GM19468 (cell line): ENCODE measurements around the gene SLC6A5.

Source experiments
- ATAC-seq: cut with Tn5 transposase; IDR thresholded peaks from one replicate; pipeline ENCODE4 v1.9.1; 2021; ENCODE audit warnings: mild to moderate bottlenecking, moderate library complexity, moderate number of reproducible peaks; ENCODE audit not compliant: unreplicated experiment; ENCODE audit errors: extremely low read depth

The SLC6A5 gene

DNA sequence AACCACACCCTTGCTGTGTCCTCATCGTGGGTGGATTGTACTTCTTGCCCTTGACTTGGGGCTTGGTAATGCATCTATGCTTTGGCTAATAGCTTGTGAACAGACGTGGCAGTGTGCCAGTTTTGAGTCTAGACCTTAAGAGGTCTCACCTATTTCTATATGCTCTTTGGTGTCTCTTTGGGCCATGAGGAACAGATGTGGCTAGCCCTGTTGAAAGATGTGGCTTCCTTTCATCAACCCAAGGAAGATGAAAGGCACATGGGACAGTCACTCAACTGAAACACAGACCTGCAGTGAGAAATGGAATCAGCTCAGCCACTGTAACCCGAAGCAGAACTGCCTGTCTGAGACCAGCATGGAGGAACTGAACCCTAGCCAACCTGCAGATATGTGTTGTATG is 62.0 kb downstream of the SLC6A5 start:
- ATAC-seq, result no peak

DNA sequence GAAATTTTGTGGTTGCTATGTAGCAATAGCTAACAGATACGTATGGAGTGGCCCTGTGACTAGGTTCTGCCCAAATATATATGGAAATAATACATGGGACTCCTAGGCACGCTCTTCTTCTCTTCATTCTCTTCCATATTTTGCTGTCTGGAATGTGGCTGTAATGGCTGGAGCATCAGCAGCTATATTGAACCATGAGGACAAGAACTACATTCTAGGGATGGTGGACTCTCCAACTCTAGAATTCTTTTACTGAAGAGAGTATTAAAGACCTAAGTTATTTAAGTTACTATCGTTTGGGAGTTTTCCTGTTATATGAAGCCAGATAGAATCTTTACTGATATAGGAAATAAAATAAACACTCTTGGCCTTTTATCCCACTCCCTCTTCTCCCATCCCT is 62.4 kb downstream of the SLC6A5 start:
- ATAC-seq, result no peak

DNA sequence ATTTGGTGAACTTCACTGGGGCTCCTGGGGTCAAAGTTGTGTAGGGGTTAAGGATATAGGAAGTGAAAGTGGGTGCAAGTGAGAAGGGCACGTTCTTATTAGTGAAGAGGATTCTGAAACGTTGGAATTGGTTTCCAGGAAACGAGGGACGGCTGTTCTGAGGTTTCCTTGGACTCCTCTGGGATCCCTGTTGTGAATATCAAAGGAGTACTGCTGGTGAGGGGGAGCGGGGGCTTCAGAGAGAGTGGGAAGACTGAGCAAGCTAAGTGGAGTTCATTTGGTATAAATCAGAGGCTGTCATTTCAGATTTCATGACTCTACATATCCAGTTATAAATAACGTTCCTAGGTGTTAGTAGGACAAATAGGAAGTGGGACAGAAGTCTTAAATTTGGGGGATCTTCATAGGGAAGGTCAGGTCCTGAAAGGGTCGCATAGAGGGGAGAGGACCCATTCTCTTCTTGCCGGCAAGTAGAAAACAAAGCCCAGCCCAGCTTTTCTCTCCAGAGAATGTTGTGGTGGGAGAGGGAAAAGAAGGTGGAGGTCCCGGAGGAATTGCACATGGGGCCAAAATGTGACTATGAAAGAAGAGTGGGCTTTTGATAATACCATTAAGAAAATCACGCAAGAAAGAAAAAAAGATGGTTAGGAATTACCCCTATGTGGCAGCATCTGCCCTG is 68.9 kb downstream of the SLC6A5 start:
- no peak for ATAC-seq

DNA sequence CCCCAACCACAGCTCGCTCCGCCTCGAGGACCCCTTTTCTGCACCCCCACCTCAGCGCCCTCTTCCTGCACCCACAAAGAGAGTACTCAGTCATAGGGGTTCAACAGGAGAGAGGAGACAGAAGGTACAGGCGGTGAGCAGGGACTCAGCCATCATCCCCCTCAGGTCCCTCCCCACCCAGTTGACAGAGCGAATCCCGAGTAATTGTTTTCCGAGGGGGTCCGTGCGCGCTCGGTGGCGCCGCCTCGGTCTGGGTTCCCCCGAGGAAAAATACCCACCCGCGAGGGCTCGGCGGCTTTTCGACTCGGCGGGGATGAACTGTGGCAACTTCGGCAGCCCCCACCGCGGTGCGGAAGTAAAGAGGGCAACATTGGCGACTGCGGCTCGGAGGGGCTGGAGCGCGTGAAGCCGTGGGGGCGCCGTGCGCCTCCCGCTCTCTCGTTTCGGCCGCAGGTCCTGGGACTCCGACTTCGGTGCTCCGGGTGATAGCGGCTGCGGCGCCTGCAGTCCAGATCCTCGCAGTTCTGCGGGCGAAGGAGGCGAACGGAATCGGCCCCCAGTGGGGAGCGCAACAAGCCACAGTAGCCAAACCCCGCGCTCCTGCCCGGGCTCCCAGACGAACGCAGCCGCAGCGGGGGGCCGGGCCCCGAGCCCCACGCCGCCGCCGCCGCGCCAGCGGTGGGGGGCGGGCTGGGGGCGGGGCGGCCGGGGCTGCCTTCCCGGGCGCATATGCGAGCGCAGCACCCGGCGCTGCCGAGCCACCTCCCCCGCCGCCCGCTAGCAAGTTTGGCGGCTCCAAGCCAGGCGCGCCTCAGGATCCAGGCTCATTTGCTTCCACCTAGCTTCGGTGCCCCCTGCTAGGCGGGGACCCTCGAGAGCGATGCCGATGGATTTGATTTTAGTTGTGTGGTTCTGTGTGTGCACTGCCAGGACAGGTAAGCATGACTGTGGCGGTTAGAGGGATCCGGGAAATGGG is 69.7 kb downstream of the SLC6A5 start, which contains the start of gene NELL1:
Gene NELL1 (plus strand): TSS at position 743 of the 976 bp plus-strand sequence.
- ATAC-seq, result no peak

DNA sequence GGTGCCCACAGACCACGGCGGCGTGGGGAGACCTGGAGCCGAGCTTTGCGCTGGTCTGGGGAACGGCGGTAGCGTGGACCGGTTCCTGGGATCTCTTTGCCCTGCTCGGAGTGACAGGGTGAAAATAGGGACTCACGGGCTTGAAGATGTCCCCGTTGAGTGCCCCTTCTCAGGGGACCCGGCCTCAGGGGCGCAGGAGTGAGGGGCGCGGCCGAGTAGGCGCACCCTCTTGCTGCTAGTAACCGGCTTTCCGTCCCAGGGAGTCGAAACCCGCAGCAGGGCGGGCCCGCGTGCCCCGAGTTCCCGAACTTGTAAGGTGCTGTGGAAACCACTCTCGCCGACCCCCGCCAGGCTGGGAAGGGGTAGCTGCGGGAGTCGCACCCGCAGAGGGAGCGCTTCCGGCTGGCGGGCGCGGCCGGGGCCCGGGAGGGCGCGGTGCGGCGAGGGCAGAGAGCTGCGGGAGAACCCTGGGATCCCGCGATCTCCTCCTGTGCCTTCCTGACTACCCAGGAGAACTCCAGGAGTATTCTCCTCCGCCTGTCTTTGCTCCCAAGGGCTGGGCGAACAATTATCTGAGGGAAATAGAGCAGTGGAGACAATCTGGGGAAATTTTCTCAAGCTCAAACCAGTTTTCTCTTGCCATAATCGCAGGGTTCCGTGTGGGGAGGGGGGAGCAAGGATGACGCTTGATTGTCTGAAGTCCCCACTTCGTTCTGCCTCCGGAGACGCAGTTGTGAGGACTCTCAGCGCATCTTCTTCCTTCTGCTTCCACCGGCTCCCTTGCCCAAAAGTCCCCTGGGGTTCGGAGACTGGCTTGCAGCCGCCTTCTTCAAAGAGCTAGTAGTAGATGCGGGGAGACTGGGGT is 70.6 kb downstream of the SLC6A5 start:
- no peak for ATAC-seq

DNA sequence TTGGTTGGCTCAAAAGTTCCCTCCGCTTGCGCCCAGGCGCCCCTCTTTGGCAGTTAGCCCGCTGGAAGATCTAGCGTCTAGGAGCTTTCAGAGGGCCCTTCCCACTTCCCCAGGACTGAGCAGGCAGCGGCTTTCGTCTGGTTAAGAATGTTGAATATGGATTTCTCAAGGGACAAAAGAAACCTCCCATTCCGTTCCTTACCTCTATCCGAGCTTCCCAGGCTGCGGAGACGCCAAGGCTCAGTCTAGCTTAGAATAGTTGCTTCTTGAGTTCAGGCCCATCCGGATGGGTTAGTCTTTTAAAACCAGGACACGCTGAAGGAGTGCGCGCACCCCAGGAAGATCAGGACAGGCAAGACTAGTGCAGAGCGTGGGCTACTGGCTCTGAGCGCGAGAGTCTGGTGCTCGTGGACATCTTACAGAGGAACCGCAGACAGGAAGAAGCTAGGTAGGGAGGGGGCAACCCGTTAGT is 71.6 kb downstream of the SLC6A5 start:
- ATAC-seq, result no peak

DNA sequence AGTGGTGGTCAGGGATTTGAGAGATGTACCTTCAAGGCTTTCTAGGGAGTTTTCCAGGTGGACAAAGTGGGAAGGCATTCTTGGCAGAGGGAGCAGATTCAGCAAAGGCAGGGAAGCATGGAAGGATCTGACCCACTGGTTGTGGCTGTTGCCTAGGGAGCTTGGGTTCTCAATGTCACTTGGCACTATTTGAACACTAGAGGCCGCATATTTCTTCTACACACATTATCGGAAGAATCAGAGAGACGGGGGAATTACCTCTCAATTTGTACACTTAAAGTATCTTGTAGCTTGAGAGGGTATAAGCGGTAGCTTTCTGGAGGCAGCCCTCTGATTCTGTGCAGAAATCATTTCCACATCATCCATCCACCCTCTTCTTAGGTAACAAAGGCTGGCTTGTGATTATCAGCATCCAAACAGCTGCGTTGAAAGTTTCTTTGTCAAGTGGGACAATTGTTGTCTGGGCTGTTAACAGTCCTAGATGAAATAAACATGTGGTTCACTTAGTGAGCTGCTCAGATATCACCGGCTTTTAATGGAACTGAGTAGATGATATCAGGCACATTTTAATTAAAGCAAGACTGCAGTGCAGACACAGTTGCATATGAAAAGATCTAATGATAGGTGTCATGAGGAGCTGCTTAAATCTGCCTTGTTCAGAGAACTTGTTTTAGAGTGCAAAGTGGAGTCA is 72.6 kb downstream of the SLC6A5 start:
- no peak for ATAC-seq

DNA sequence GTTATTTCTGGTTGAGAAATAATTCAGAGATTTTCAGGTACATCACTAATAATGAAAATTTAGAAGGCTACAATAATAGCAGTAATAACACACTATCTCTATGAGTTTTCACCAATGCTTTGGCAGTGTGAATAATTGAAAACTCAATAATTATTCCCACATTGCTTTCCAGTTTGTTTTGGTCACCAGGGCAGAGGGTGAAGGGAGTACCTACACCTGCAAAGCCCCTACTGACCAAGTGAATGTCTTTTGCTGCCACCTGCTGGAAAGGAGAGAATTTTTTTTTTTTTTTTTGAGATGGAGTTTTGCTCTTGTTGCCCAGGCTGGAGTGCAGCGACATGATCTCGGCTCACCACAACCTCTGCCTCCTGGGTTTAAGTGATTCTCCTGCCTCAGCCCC is 73.2 kb downstream of the SLC6A5 start:
- ATAC-seq, result no peak

DNA sequence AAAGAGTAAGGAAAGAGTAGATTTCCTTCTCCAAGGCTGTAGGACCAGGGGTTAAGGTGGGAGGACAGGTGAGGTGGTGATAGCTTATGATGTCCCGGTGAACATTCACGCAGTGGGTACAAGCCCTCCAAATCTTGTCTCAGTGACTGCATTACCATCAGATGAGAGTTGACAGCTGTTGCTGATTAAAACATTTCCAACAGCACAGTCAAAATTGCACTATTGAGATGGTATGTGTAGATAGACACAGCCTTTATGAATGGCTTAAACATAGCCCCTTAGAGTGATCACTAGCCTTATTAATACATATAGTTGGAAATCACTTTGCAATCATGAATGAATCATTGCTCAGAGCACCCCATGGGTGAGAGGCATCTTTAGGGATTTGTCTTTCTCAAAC is 77.2 kb downstream of the SLC6A5 start:
- ATAC-seq, result no peak

DNA sequence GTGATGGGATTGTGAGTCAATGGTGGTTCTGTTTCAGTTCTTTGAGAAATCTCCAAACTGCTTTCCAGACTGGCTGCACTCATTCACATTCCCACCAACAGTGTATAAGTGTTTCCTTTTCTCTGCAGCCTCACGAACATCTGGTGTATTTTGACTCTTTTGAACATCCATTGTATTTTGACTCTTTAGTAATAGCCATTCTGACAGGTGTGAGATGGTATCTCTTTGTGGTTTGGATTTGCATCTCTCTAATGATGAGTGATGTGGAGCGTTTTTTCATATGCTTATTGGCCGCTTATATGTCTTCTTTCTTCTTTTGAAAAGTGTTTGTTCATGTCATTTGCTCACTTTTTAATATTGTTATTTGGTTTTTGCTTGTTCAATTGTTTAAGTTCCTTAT is 89.4 kb downstream of the SLC6A5 start:
- ATAC-seq, result no peak

DNA sequence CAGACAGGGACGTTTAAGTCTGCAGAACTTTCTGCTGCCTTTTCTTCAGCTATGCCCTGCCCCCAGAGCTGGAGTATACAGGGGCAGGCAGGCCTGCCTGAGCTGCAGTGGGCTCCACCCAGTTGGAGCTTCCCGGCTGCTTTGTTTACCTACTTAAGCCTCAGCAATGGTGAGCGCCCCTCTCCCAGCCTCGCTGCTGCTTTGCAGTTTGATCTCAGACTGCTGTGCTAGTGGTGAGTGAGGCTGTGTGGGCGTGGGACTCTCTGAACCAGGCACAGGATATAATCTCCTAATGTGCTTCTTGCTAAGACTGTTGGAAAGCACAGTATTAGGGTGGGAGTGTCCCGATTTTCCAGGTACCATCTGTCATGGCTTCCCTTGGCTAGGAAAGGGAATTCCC is 108.5 kb downstream of the SLC6A5 start:
- no peak for ATAC-seq
